Vagina (tissue), 2 donors: ENCODE results near the gene ERBB4. TPM values are rescaled to one million over a fixed set of nuclear protein-coding genes. Genes with fewer than 3 reads are reported as not detected.

Source experiments
- DNase-seq, 2 donors: peaks; one replicate each; pipeline ENCODE4 v3.0.0-alpha.2; 2017; ENCODE audit errors: extremely low spot score in 2 of 2
- H3K27ac ChIP-seq: fragments of 200-600 bp; sonication (generic); one replicate; pipeline ENCODE4 v1.5.1; 2019
- H3K27me3 ChIP-seq: fragments of 200-600 bp; sonication (generic); one replicate; pipeline ENCODE4 v1.5.1; 2019
- H3K36me3 ChIP-seq, 2 donors: fragments of 200-600 bp; sonication (generic); one replicate each; pipeline ENCODE4 v1.5.1; 2017 to 2019
- H3K4me1 ChIP-seq: fragments of 200-600 bp; sonication (generic); one replicate; pipeline ENCODE4 v1.5.1; 2019
- H3K4me3 ChIP-seq, 2 donors: fragments of 200-600 bp; sonication (generic); 1 replicate in 1 of 2; 2 replicates in 1 of 2; pipeline ENCODE4 v1.5.1; 2016 to 2019
- H3K9me3 ChIP-seq: fragments of 200-600 bp; sonication (generic); one replicate; pipeline ENCODE4 v1.5.1; 2019
- CTCF ChIP-seq, 3 experiments: fragments of 450-650 bp in 2 of 3; fragments of 200-600 bp in 1 of 3; sonication (generic) in 1 of 3; IDR thresholded peaks; one replicate each; pipeline ENCODE4 v1.5.1; 2017 to 2019; ENCODE audit warnings: antibody characterized with exemption in 3 of 3, mild to moderate bottlenecking in 2 of 3, moderate library complexity in 2 of 3
- POLR2A ChIP-seq, 2 donors: fragments of 450-650 bp; IDR thresholded peaks; one replicate each; pipeline ENCODE4 v1.6.1; 2017; ENCODE audit warnings: antibody characterized with exemption in 2 of 2, mild to moderate bottlenecking in 2 of 2, moderate library complexity in 2 of 2
- POLR2AphosphoS5 ChIP-seq, 2 donors: sonication (generic); formaldehyde crosslinking; IDR thresholded peaks; one replicate each; pipeline ENCODE4 v1.9.0; 2017; ENCODE audit warnings: antibody characterized with exemption in 2 of 2, mild to moderate bottlenecking in 2 of 2, low read depth in 1 of 2; ENCODE audit not compliant: insufficient read depth in 1 of 2
- intact Hi-C: fragments of 100-400 bp; cut with DNase I; formaldehyde crosslinking; loops from one replicate; pipeline ENCODE4 v1.15.1; 2023
- total RNA-seq: library from RNA; depleted of rRNA; stranded (reverse); fragments of >200 nt; gene quantifications from one replicate; pipeline ENCODE4 v1.2.3, GENCODE V29; 2016

Gene ERBB4
- total RNA-seq, 1 donor from 2014 or later: 0.25 TPM

- Histone ChIP-seq H3K9me3 (no peaks in the 10 kb centered on the region), H3K27ac (no peak overlapping the region), H3K4me1 (no peaks in the 10 kb centered on the region), H3K27me3 (no peaks in the 10 kb centered on the region), H3K36me3 (no peaks in the 10 kb centered on the region), H3K4me3 (no peak overlapping the region)
- TF ChIP-seq POLR2AphosphoS5 (IDR thresholded peaks at IDR 0.05; ENCODE audit: insufficient read depth in 1 of 2, low read depth in 1 of 2): no peak
- no peak for TF ChIP-seq CTCF (IDR thresholded peaks at IDR 0.05)
- no peak for TF ChIP-seq POLR2A (IDR thresholded peaks at IDR 0.05)
- intact Hi-C loops: no loop called here
- DNase-seq: no peak
These were observed 243.8 kb downstream of the ERBB4 start for GRCh38 chr2:212294816-212295215.

- H3K4me3 ChIP-seq: no peak overlapping the region
- H3K27me3 ChIP-seq: no peaks in the 10 kb centered on the region
- H3K9me3 ChIP-seq: no peaks in the 10 kb centered on the region
- TF ChIP-seq CTCF (IDR thresholded peaks at IDR 0.05) (no peak), POLR2AphosphoS5 (IDR thresholded peaks at IDR 0.05; ENCODE audit: insufficient read depth in 1 of 2, low read depth in 1 of 2) (no peak), POLR2A (IDR thresholded peaks at IDR 0.05) (no peak)
- no peak for DNase-seq
- no peaks in the 10 kb centered on the region for H3K36me3 ChIP-seq
- H3K4me1 ChIP-seq: no peaks in the 10 kb centered on the region
- no peak overlapping the region for H3K27ac ChIP-seq
- intact Hi-C loops: no loop called here
These were observed 249.3 kb downstream of the ERBB4 start for GRCh38 chr2:212289301-212289700.

- TF ChIP-seq POLR2AphosphoS5 (IDR thresholded peaks at IDR 0.05; ENCODE audit: insufficient read depth in 1 of 2, low read depth in 1 of 2): no peak
- no peak for TF ChIP-seq POLR2A (IDR thresholded peaks at IDR 0.05)
- Histone ChIP-seq H3K9me3 (no peaks in the 10 kb centered on the region), H3K4me1 (no peaks in the 10 kb centered on the region), H3K27ac (no peak overlapping the region), H3K36me3 (no peaks in the 10 kb centered on the region), H3K27me3 (no peaks in the 10 kb centered on the region), H3K4me3 (no peak overlapping the region)
- intact Hi-C loops: no loop called here
- no peak for DNase-seq
These were observed 250.3 kb downstream of the ERBB4 start for GRCh38 chr2:212288308-212288707.

GRCh38 chr2:212284166-212284565 is 254.4 kb downstream of the ERBB4 start:
- TF ChIP-seq CTCF (IDR thresholded peaks at IDR 0.05) (no peak), POLR2A (IDR thresholded peaks at IDR 0.05) (no peak), POLR2AphosphoS5 (IDR thresholded peaks at IDR 0.05; ENCODE audit: insufficient read depth in 1 of 2, low read depth in 1 of 2) (no peak)
- intact Hi-C loops: no loop called here
- Histone ChIP-seq H3K27ac (no peak overlapping the region), H3K36me3 (no peaks in the 10 kb centered on the region), H3K4me3 (no peak overlapping the region), H3K9me3 (no peaks in the 10 kb centered on the region), H3K4me1 (no peaks in the 10 kb centered on the region), H3K27me3 (no peaks in the 10 kb centered on the region)
- no peak for DNase-seq

- Histone ChIP-seq H3K27me3 (no peaks in the 10 kb centered on the region), H3K9me3 (no peaks in the 10 kb centered on the region), H3K27ac (no peak overlapping the region), H3K4me3 (no peak overlapping the region), H3K4me1 (no peaks in the 10 kb centered on the region), H3K36me3 (no peaks in the 10 kb centered on the region)
- DNase-seq: no peak
- intact Hi-C loops: no loop called here
- TF ChIP-seq CTCF (IDR thresholded peaks at IDR 0.05) (no peak), POLR2A (IDR thresholded peaks at IDR 0.05) (no peak), POLR2AphosphoS5 (IDR thresholded peaks at IDR 0.05; ENCODE audit: insufficient read depth in 1 of 2, low read depth in 1 of 2) (no peak)
These were observed 255.8 kb downstream of the ERBB4 start for GRCh38 chr2:212282671-212283261.
